Right ventricle myocardium inferior (tissue), 1 donor: ENCODE results near the gene TRERF1. TPM values are rescaled to one million over a fixed set of nuclear protein-coding genes. Genes with fewer than 3 reads are reported as not detected.

Experiments used
- ATAC-seq: fragments of 200-7000 bp; cut with Tn5 transposase; one replicate; pipeline ENCODE4 v1.9.1; 2020; ENCODE audit warnings: mild to moderate bottlenecking, moderate library complexity
- DNase-seq: peaks from one replicate; pipeline ENCODE4 v3.0.0; 2021; ENCODE audit errors: missing footprints
- intact Hi-C: fragments of 100-400 bp; cut with DNase I; formaldehyde crosslinking; loops from one replicate; pipeline ENCODE4 v1.11.0; 2022
- total RNA-seq: library from RNA; stranded (reverse); fragmentation: NEBNext Ultra II Directional; extraction: Animal tissue kit (Norgen Biotek cat#: 25700); gene quantifications from one replicate; pipeline ENCODE4 v1.2.1, GENCODE V29; 2021
- donor health status: DM: no; HTN: yes; CAD: no; lungs with severe emphysema.

TRERF1 gene
- total RNA-seq, 1 donor from 2014 or later, result 1.7 TPM

DNA sequence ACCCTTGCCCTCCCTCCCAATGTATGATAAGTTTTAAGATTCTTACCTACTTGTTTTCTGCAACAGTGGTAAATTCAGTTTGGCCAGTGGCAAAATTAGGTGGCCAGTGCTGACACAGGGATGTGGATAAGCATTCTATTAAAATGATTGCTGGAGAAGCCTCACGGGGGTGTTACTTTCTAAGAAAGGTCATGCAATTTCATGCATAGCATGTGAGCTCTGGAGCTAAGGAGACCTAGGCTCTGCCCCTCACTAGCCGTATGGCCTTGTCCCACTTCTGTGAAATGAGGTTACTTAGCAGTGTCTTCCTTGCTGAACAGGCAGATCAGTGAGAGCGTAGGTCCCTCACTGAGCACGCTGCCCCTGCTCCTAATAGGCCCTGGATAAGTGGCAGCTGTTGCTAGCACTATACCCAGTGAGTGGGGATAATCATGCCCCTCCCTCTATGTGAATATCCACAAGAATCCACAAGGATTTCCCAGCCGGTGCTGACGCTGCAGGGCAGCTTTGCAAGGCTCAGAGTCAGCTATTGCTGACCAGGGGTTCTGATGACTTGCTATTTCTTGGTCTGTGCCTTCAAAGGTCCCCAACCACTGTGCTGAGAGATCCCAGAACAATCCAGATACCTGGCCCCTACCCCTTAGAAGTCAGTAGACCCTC, 147.5 kb downstream of the TRERF1 start:
- ATAC-seq, result peak; percentile 28

DNA sequence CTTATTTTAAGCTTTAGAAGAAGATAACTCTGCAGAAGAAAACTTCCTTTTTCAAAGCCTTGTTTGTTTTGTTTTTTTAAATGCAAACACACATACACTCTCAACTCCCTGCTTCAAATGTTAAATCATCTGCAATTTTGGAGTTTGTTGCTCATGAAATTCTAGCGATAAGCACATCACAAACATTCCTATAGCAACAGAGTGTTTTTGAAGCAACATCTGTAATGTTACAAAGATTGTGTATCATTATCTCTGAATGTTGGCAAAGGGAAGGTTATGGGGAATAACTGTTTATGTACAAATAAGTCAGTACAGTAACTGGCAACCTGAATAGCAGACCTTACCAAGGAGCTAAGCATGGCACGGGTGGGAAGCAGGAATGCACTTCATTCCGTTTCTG, 149.3 kb downstream of the TRERF1 start:
- ATAC-seq (no peak), DNase-seq (no peak)
- intact Hi-C loops, result no loop called here

More for the DNA sequence above, 147.5 kb downstream of the TRERF1 start:
- no peak for DNase-seq
- intact Hi-C loops, result no loop called here

DNA sequence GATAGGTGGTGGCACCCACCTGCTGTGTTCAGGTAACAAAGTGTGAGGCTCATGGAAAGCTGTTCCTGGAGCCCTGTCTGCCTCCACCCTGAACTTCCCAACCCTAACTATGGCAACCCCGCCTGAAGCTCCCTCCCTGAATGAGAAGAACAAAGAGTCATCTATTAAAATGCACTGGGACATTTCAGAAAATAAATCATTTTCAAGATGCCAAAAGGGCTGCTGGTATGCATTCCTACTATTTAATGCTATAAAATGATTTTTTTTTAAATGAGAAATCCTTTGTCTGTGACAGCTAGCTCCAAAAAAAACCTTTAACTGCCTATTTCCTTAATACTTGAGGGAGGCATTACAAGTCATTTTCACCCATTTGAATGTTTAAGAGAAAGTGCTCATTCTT, 149.7 kb downstream of the TRERF1 start:
- DNase-seq (no peak), ATAC-seq (no peak)
- intact Hi-C loops, result no loop called here

DNA sequence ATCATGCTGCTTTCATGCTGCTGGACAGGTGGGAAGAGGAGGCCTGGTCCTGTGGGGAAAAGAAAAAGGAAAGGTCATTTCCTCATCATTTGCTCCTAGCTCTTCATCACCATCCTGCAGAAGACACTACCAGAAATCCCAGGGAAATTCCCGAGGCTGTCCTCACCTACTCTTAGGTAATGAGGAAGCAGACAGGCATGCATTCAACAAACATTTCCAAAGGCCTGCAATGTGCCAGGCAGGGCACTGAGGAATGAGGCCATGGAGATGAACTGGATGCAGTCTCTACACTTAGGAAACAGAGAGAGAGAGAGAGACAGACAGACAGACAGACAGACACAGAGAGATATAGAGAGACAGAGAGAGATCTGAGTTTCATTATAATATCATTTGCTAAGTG, 151.0 kb downstream of the TRERF1 start:
- intact Hi-C loops, result no loop called here
- no peak for ATAC-seq
- no peak for DNase-seq

DNA sequence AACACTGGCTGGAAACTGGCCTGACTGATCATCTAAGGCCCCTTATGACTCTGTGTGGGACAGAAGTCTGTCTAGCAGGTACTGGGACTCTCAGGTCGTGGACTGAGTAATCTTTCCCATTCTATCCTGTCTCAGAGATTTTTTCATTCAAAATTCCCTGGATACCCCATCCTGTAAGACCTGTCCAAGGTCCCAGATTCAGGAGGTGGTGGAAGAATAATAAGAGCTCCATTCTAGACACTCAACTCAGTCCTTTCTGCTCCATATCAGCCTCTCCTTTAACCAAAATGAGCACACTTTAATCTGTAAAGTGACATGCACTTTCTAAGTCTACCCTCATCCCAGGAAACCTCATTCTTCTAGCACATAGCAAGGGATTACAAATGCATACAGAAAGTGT, 151.5 kb downstream of the TRERF1 start:
- DNase-seq (no peak), ATAC-seq (no peak)
- intact Hi-C loops, result no loop called here

DNA sequence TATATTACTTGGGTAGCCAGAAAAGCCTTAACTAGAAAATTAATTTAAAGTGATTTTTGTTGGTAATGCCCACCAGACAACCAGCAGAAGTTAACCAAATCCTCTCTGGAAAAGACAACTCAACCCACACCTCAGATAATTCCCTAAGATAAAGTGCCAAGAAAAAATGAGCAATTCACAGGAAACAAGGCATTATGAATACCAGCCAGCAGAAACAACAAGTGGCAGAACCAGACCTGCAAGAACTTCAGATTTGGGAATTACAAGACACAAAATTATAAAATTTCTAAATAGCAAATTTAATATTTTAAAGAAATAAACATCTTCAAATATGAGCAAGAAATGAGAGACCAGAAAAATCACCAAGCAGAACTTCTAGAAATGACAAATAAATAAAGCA, 154.1 kb downstream of the TRERF1 start:
- intact Hi-C loops, result no loop called here
- ATAC-seq (no peak), DNase-seq (no peak)

DNA sequence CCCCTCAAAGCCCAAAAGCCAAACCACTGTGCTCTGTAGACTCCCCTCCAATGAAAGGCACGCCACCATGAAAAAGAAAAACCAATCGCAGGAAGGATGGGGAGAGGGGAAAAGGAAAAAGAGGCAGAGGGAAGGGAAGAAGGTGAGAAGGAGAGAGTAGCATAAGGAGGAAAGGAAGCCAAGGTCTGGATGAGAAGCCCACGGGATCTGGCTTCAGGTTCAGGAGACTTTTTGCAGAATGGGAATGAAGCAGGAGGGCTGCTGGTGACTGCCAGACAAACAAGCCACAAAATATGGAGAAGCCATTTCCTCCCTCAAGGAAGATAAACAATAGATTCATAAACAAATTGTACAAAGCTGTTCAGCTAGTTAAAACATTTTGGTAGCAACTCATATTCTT, 155.1 kb downstream of the TRERF1 start:
- no peak for ATAC-seq
- intact Hi-C loops, result no loop called here
- DNase-seq, result no peak

DNA sequence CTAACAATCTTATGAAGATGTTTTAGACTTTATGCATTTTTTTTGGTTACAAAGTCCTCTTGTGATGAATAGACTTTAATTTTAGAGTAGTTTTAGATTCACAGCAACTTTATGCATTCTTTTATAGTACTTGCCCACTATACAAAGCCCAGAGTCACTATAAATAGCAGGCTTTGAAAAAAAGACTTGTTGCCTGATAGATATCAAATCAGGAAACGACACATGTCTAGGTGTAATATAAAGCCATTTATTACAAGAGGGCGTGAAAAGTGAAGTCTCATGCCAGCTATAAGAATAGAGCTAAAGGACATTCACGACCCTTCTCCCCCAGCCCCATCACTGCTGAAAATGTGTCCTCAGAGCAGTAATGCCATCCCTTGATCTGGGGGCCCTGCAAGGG, 156.0 kb downstream of the TRERF1 start:
- DNase-seq (no peak), ATAC-seq (no peak)
- intact Hi-C loops, result no loop called here

DNA sequence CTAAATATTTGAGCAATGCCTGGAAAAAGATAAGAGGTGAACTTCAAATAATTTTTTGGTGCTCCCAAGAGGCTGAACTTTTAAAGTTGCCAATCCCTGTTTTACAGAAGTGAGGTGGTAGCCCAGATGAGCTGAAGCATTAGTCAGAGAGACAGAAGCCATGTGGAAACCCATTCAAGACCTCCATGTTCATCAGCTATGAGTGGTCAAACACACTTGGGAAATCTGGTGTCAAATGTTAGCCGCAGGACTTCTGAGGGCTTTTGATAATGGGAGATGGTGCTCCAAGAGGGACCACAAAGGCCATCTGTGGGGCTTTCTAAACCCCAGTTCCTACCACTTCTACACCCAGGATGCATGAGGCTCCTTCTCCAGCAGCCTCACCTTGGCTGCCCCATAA, 156.5 kb downstream of the TRERF1 start:
- intact Hi-C loops, result no loop called here
- ATAC-seq (no peak), DNase-seq (no peak)

DNA sequence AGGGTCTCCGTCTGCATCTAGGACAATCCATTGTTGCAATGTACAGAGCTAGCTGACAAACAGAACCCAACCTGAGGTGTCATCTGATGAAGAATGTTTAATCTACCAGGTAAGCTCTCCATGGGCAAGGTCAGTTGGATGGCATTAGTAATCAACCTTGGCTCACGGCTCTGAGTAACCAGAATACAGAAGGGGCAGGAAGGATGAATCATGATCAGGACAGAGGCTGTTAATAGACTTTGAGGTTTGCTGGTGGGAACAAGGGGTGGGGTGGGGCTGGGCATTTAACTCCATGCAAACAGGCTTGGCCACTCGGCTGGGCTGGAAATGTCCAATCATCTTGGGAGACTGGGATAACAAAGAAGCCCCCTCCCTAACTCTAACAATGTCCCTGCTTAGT, 157.0 kb downstream of the TRERF1 start:
- ATAC-seq, result no peak

DNA sequence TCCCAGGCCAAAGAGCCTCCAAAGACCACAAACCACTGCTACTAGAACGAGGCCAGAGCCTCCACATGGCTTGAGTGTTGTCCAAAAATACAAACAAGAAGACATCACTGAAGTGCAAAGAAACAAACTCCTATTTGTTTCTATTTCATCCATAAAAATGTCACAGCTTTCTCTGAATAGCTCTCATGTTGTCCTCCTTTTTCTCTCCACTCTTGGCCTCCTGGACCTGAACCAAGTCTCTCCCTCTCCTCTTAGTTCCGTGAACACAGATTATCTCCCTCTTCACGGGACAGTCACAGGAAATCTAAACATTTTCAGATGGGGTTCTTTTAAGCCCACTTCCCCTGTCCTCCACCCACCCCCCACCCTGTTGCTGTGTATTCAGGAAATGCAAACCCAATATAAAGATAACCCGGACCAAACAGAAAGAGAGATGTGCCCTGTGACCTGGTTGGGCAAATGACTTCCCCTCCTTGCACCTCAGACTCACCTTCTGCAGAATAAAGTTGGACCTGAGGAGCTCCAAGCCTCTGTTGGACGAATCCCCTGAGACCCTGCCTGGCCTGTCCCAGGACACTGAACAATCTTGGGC, 158.2 kb downstream of the TRERF1 start:
- ATAC-seq (no peak), DNase-seq (no peak)
- intact Hi-C loops, result no loop called here

More for the DNA sequence above, 157.0 kb downstream of the TRERF1 start:
- intact Hi-C loops, result no loop called here
- no peak for DNase-seq

DNA sequence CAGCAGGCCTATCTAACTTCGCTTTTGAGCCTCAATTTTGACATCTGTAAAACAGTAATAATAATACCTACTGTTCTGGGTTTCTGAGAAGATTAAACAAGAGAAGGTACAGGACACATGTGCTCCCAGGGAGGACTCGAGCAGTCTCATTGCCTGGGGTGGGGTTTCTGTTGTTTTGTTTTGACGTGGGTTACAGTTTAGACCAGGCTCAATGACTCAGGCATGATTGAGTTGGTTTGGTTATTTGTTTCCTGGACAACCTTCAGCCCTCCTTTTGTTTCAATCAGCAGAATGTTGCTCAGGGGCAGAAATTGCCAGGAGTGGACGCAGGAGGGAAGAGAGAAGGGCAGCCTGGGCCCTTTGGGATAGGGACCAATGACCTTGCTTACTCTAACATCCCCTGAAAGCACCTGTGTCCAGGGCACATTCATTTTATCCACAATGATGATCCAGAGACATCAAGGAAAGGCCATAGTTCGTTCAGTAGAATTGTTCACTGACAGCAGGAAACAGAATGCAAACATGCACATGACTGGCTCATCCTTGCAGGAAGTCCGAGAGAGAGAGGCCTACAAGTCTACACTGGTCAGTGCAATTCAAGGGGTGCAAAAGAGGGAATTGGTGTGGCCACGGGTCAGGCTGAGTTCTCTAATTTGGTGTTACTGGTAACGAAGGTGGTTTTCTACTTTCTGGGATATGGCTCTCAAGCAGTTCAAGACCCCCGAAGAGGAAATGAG, 159.6 kb downstream of the TRERF1 start:
- ATAC-seq (no peak), DNase-seq (no peak)
- intact Hi-C loops, result no loop called here

DNA sequence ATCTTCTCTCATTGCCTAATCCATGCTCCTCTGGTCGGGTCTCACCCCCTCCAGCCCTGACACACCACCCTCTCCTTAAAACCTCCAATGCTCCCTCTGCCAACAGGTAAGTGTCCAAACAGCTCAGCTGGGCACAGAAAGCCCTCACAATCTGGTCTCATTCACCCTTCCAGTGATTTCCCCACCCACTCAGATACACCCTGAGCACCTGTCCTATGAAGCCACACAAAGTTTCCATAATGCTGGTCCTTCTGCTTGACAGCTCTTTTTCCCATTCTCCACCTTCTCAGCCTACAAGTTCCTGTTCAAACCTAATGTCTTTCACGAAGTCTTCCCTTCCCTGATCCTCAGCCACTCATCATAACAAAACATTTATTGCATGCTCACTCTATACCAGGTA, 164.0 kb downstream of the TRERF1 start:
- no peak for ATAC-seq
- intact Hi-C loops, result no loop called here
- DNase-seq, result no peak

DNA sequence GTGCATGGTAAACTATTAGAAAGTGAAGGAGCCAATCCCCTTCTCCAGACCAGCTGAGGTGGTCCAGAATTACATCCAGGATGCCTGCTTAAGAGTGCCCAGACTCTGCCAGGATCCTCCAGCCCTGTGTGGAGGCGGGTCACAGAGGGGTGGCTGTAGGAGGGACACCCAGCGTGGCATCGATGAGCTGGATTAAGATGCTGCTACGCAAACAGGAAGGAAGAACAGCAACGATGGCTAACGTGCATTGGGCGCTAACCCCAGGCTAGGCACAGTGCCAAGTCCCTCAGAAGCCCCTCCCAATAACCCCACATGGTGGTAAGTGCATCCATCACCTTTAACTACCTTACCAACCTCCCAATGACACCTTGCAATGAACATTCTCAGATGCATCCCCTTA, 170.2 kb downstream of the TRERF1 start:
- intact Hi-C loops, result no loop called here
- no peak for ATAC-seq
- peak; percentile 67 for DNase-seq

DNA sequence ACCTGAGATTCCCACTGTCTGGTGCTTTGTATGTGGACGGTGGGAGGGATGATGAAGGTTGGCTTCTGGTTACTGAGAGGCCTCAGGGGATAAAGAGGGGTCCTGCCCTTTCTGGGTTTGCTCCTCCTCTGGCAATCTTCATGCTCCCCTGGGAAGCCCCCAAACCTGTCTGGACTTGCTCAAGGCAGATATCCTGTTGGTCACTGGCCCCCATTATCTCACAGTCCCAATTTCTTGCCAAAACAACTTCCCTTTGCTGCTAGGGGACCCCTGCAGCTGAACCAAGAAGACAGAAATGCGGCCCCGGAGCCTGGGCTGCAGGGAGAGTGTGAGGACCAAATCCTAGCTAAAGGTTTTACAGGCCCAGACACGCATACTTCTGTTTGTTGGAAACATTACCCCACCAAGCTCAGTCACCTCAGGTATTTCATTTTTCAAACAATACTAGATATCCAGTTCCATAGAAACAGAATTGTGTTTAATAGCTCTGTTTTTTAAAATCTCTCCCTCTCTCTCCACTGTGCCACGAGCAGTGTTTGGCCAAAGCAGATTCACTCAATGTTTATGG, 170.7 kb downstream of the TRERF1 start:
- DNase-seq, result no peak
- intact Hi-C loops, result no loop called here
- ATAC-seq, result no peak

DNA sequence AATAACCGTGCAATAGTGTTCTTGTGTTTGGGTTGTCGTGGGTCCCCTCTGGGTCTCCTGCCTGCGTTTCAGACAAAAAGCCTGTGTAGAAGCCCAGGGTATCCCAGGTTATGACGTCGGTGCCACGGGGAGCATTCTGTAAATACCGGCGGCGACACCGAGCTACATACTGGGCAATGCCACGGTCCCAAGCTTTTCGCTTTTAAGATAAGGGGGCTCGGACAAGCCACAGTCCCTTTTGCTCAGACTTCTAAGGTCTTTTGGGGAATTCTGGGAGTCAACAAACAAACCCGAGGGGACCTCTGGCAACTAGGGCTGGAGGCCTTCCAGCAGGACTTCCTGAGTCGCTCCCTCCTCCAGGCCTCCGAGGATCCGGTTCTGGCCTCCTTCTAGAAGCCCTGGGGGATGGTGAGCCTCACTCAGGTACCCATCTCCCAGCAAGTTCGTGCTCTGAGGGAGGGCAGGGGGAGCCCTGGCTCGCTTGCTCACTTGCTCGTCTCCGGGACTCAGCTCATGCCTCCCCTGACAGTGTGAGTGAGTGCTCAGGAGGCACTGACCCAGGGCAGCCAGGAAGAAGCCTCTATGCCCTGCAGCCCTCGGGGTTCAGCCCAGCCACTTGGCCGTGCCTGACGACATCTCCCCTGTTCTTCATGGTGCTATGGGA, 171.6 kb downstream of the TRERF1 start:
- intact Hi-C loops, result no loop called here
- DNase-seq (peak; percentile 80), ATAC-seq (peak; percentile 48)

DNA sequence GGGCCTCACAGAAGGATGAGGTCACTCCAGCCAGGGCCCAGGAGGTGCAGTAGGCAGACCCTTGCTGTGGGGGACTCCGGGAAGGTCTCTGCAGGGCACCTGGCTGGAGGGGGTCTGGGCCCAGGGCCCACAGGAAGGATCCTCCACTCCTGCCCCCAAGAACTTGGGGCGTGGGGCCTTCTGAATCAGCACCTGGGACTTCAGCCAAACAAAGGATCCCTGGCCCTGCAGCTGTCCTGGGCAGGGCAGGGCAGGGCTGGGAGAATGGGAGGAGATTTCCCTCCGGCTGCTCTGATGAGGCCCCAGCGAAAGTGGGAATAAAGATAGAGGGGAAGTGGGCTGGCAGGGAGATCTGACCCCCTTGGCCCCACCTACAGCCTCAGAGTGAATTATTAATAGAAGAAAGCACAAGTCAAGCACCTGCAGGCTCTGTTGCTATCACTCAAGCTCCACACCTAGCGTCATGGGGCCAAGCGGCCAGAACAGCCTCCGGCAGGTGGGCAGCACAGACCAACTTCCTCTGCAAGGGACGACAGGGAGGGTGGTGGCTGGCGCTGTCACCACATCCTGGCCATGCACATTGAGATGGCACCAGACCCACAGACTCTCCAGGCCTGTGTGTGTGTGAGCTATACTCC, 172.5 kb downstream of the TRERF1 start:
- intact Hi-C loops, result no loop called here
- DNase-seq, result peak; percentile 65
- peak; percentile 52 for ATAC-seq

DNA sequence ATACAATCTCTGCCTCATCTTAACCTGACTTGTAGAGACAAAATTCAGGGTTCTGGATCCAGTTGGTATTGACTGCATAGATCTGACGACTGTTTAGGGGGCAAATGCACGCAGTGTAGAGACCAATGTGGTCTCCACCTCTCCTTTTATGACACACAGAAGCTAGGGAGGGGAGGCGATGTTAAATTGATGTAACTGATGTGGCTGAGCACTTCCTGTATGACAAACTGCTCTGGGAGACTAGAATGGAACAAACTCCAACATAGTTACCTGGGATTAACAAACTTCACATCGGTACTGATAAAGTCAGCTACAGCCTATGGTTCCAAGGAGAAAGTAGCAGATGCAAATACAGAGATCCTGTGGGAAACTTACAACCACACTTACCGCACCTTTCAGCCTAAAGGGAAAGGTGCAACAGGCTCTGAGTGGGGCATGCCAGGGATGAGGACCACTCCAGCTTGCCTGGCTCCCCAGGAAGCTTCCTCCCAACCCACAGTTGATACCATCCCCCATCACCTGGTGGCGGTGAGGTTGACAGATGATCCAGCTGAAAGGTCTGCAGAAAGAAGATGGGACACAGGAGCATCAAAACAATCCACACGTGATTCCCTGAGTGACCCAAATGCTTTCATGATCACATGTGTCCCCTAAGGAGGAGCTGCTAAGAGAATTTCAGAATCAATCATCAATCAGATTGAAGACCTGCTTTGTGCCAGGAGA, 173.4 kb downstream of the TRERF1 start:
- intact Hi-C loops, result no loop called here
- DNase-seq (no peak), ATAC-seq (no peak)
